Aorta (tissue), 5 donors: ENCODE data around the gene TSPEAR. TPM values are rescaled to one million over a fixed set of nuclear protein-coding genes. Genes with fewer than 3 reads are reported as not detected.

Experiments used
- ATAC-seq: fragments of 200-7000 bp; cut with Tn5 transposase; one replicate; pipeline ENCODE4 v1.9.1; 2022; ENCODE audit warnings: moderate library complexity; ENCODE audit not compliant: low FRiP score
- DNase-seq, 2 donors: peaks; one replicate each; pipeline ENCODE4 v3.0.0-alpha.2; 2020
- H3K27ac ChIP-seq, 2 donors: one replicate each; pipeline ENCODE4 v1.5.1; 2013; ENCODE audit warnings: low read length in 2 of 2, mild to moderate bottlenecking in 2 of 2, moderate library complexity in 2 of 2, control low read depth in 1 of 2, inconsistent platforms in 1 of 2, low read depth in 1 of 2
- H3K27me3 ChIP-seq, 2 donors: one replicate each; pipeline ENCODE4 v1.6.1; 2013; ENCODE audit warnings: control low read depth in 1 of 2, low read length in 1 of 2, mild to moderate bottlenecking in 1 of 2, moderate library complexity in 1 of 2; ENCODE audit not compliant: insufficient read depth in 2 of 2, control insufficient read depth in 1 of 2
- H3K36me3 ChIP-seq, 2 donors: one replicate each; pipeline ENCODE4 v1.6.1; 2013; ENCODE audit warnings: control low read depth in 1 of 2, low read length in 1 of 2, mild to moderate bottlenecking in 1 of 2; ENCODE audit not compliant: insufficient read depth in 2 of 2, control insufficient read depth in 1 of 2
- H3K4me1 ChIP-seq, 2 donors: one replicate each; pipeline ENCODE4 v1.6.1; 2013; ENCODE audit warnings: low read length in 2 of 2, control low read depth in 1 of 2, mild to moderate bottlenecking in 1 of 2, moderate library complexity in 1 of 2; ENCODE audit not compliant: insufficient read depth in 2 of 2, control insufficient read depth in 1 of 2
- H3K4me3 ChIP-seq, 2 donors: one replicate each; pipeline ENCODE4 v1.5.1; 2013; ENCODE audit warnings: low read length in 2 of 2, control low read depth in 1 of 2, mild to moderate bottlenecking in 1 of 2
- H3K9me3 ChIP-seq: one replicate; pipeline ENCODE4 v1.6.1; 2013; ENCODE audit warnings: mild to moderate bottlenecking, low read length; ENCODE audit not compliant: control insufficient read depth
- WGBS, 2 donors: extraction: QIAGEN DNeasy Blood & Tissue Kit; methylation state at CpG; one replicate each; pipeline ENCODE4 v1.1.7; 2013; 5-methylcytosine and 5-hydroxymethylcytosine counted together
- intact Hi-C, 2 donors: fragments of 100-400 bp; cut with DNase I; formaldehyde crosslinking; loops; one replicate each; pipeline versions ENCODE4 v1.14.2 to v1.15.0; 2022
- polyA plus RNA-seq, 2 donors: library from polyadenylated mRNA; stranded (reverse); fragments of 200-250 nt; gene quantifications; one replicate each; pipeline ENCODE4 v1.2.3, GENCODE V29; 2013
- total RNA-seq, 2 donors: library from RNA; stranded (reverse); fragmentation: NEBNext Ultra II Directional; extraction: Animal tissue kit (Norgen Biotek cat#: 25700); gene quantifications; one replicate each; pipeline ENCODE4 v1.2.1, GENCODE V29; 2021
- donor health status: healthy with polysubstance abuse.
- donor health status: Bipolar disorder and iron deficiency.
- donor health status: DM: no; HTN: no; CAD: no.
- donor health status: DM: no; HTN: no; CAD: no.
- donor health status: DM: yes; HTN: yes; CAD: no.

The TSPEAR gene
- total and polyA plus RNA-seq, 4 donors = not detected

- intact Hi-C loops = no loop called here
- DNase-seq = peak in 1 of 2 donors; percentile 58
- Histone ChIP-seq H3K27me3 (no peaks in the 10 kb centered on the region), H3K36me3 (no peaks in the 10 kb centered on the region), H3K4me3 (no peak overlapping the region), H3K27ac (no peak overlapping the region), H3K9me3 (no peaks in the 10 kb centered on the region), H3K4me1 (no peaks in the 10 kb centered on the region)
- no peak for ATAC-seq
- WGBS, 2 donors = 87 to 90% methylated on average over 37 of the region's 37 CpGs
Measured at GRCh38 chr21:44527156-44527982, 184.0 kb downstream of the TSPEAR start.

GRCh38 chr21:44526096-44526997 lies 185.0 kb downstream of the TSPEAR start:
- ATAC-seq (no peak), DNase-seq (peak in 1 of 2 donors; percentile 38)
- H3K4me1 ChIP-seq = no peaks in the 10 kb centered on the region
- no peak overlapping the region for H3K4me3 ChIP-seq
- intact Hi-C loops = no loop called here
- H3K36me3 ChIP-seq = no peaks in the 10 kb centered on the region
- no peaks in the 10 kb centered on the region for H3K27me3 ChIP-seq
- 89 to 92% methylated on average over 12 of the region's 12 CpGs for WGBS, 2 donors
- no peak overlapping the region for H3K27ac ChIP-seq
- H3K9me3 ChIP-seq = no peaks in the 10 kb centered on the region

GRCh38 chr21:44525391-44526095 lies 185.8 kb downstream of the TSPEAR start:
- Histone ChIP-seq H3K27ac (no peak overlapping the region), H3K36me3 (no peaks in the 10 kb centered on the region), H3K27me3 (no peaks in the 10 kb centered on the region), H3K4me3 (no peak overlapping the region), H3K4me1 (no peaks in the 10 kb centered on the region), H3K9me3 (no peaks in the 10 kb centered on the region)
- ATAC-seq (no peak), DNase-seq (peak in 1 of 2 donors; percentile 71)
- 90 to 92% methylated on average over 20 of the region's 20 CpGs for WGBS, 2 donors
- intact Hi-C loops = no loop called here

- no peak for ATAC-seq
- H3K27ac ChIP-seq = no peak overlapping the region
- H3K4me1 ChIP-seq = no peaks in the 10 kb centered on the region
- WGBS, 2 donors = 78 to 87% methylated on average over 2 of the region's 2 CpGs
- H3K27me3 ChIP-seq = no peaks in the 10 kb centered on the region
- H3K4me3 ChIP-seq = no peak overlapping the region
- no peaks in the 10 kb centered on the region for H3K36me3 ChIP-seq
- H3K9me3 ChIP-seq = no peaks in the 10 kb centered on the region
- intact Hi-C loops = no loop called here
- DNase-seq = no peak
Measured at GRCh38 chr21:44524414-44525371, 186.7 kb downstream of the TSPEAR start.

- Histone ChIP-seq H3K27me3 (no peaks in the 10 kb centered on the region), H3K9me3 (no peaks in the 10 kb centered on the region), H3K4me1 (no peaks in the 10 kb centered on the region), H3K36me3 (no peaks in the 10 kb centered on the region), H3K27ac (no peak overlapping the region), H3K4me3 (no peak overlapping the region)
- intact Hi-C loops = no loop called here
- DNase-seq (no peak), ATAC-seq (no peak)
- WGBS, 2 donors = 90 to 93% methylated on average over 1 of the region's 1 CpG
Measured at GRCh38 chr21:44523567-44524413, 187.6 kb downstream of the TSPEAR start.

GRCh38 chr21:44522753-44523204 lies 188.6 kb downstream of the TSPEAR start:
- H3K9me3 ChIP-seq = no peaks in the 10 kb centered on the region
- no peak for DNase-seq

GRCh38 chr21:44521928-44522752 lies 189.2 kb downstream of the TSPEAR start:
- Histone ChIP-seq H3K4me3 (no peak overlapping the region), H3K27me3 (no peaks in the 10 kb centered on the region), H3K36me3 (no peaks in the 10 kb centered on the region), H3K4me1 (no peaks in the 10 kb centered on the region), H3K9me3 (no peaks in the 10 kb centered on the region), H3K27ac (no peak overlapping the region)
- DNase-seq = peak in 1 of 2 donors; percentile 67
- ATAC-seq = no peak
- 91 to 93% methylated on average over 30 to 33 of the region's 33 CpGs for WGBS, 2 donors
- intact Hi-C loops = no loop called here

More at GRCh38 chr21:44522753-44523204, 188.6 kb downstream of the TSPEAR start:
- H3K4me3 ChIP-seq = no peak overlapping the region
- H3K4me1 ChIP-seq = no peaks in the 10 kb centered on the region
- ATAC-seq = no peak
- WGBS, 2 donors = 90 to 94% methylated on average over 1 of the region's 1 CpG
- intact Hi-C loops = no loop called here
- no peaks in the 10 kb centered on the region for H3K27me3 ChIP-seq
- no peak overlapping the region for H3K27ac ChIP-seq
- no peaks in the 10 kb centered on the region for H3K36me3 ChIP-seq
